Neural cell (in vitro differentiated cells): ENCODE results near the gene TEX261.

Source experiments
- CTCF ChIP-seq: fragments of 450-650 bp; IDR thresholded peaks from 2 replicates; pipeline ENCODE4 v1.5.1; 2014; ENCODE audit warnings: antibody characterized with exemption, mild to moderate bottlenecking, moderate library complexity; ENCODE audit not compliant: poor library complexity, severe bottlenecking
- EP300 ChIP-seq: fragments of 450-650 bp; conservative IDR thresholded peaks from 2 replicates; pipeline ENCODE4 v1.6.1; 2014; ENCODE audit warnings: antibody characterized with exemption, mild to moderate bottlenecking, moderate library complexity; ENCODE audit not compliant: poor library complexity, severe bottlenecking

DNA sequence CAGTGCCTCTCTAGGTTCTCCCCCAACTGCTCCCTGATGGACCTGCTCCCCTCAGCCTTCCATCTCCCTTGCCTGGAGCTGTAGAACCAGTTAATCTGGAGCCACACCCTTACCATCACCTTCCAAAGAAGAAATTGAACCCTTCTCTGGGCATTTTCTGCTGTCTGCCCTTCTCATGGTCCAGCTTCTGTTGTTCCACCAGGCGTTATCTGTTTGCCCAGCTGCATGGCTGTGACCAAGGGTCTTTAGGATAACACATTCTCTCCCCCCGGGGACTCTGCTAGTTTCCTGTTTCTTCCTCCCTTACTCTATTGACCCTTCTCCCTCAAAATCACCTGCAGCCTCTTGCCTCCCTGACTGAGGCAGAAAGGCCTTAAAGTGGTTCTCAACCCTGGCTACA is 19.4 kb downstream of the TEX261 start:
- no peak for TF ChIP-seq CTCF
- TF ChIP-seq EP300: no peak
